GM12872 (cell line): ENCODE measurements around the gene VPS26C.

Source experiments
- CTCF ChIP-seq: IDR thresholded peaks from 3 replicates; pipeline ENCODE4 v1.5.1; 2011; ENCODE audit warnings: low read depth, mild to moderate bottlenecking, low read length, moderate library complexity; ENCODE audit not compliant: insufficient read depth

VPS26C gene

DNA sequence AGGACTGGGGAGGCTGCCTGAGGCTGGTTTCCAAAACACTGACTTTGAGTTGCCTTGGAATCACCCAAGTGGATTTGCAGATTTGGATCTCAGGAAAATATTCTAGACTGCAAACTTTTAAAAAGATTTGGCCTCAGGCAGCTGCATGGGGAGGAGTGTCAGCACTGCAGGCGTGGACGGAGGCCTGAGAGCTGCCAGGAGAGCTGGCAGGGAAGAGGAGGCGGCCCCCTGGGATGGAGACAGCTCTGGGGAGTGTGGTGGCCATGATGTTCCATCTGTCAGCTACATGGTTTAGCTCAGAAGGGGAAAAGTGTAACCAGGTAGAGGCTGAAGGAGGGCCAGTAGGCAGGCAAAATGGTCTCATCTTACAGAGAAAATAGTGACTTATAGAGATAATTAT is 72.1 kb downstream of the VPS26C start:
- no peak for TF ChIP-seq CTCF

DNA sequence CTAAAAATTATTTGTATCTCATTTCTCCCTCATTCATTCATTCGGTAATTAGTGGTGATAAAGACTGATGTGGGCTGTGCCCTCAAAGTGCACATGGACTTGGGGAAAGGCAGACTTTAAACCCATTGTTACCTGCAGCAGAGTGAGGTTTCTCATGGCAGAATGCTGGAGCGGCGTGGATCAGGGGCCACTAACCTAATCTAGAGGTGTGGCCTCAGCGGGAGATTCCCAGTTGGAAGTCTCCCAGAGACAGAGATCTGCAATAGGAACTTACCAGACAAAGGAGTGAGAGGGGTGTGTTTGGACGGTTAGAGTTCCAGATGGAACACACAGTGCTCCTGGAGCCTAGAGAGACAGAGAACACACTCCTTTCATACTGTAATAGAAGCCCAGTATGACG is 73.5 kb downstream of the VPS26C start:
- no peak for TF ChIP-seq CTCF

DNA sequence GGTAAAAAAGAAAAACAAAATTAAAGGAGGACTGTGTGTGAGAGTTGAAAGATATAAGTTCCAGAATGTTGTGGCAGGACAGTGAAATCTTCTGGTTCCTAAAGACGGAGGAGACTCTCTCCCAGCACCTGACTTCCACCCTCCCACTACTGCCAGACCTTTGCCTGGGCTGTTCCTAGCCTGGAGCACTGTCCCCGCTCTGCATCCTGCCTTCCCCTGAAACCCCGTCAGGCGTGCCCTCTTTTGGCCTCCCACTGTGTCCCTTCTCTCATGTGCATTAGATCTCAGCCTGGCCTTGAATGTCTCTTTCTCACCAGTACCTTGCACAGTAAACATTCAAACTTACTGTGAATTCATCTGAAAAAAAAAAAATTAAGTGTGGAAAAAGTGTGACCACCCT is 74.1 kb downstream of the VPS26C start:
- no peak for TF ChIP-seq CTCF

- no peak for TF ChIP-seq CTCF
Measured at GRCh38 chr21:37192019-37192418, 75.1 kb downstream of the VPS26C start.

- no peak for TF ChIP-seq CTCF
Measured at GRCh38 chr21:37188825-37189224, 78.3 kb downstream of the VPS26C start.

GRCh38 chr21:37186983-37187382 is 80.2 kb downstream of the VPS26C start:
- no peak for TF ChIP-seq CTCF

- no peak for TF ChIP-seq CTCF
Measured at GRCh38 chr21:37184784-37185593, 82.1 kb downstream of the VPS26C start.
